T-helper 17 cell (primary cell): ENCODE measurements around the gene OSM. TPM values are rescaled to one million over a fixed set of nuclear protein-coding genes. Genes with fewer than 3 reads are reported as not detected.

Experiments
- ATAC-seq: fragments of 150-1000 bp; cut with Tn5 transposase; 2 replicates; pipeline ENCODE4 v1.10.0; 2021; ENCODE audit warnings: mild to moderate bottlenecking, moderate library complexity
- DNase-seq, 3 donors: peaks; one replicate each; pipeline versions ENCODE4 v3.0.0 to v3.0.0-alpha.2; 2020 to 2021
- H3K9me3 ChIP-seq: one replicate; pipeline ENCODE4 v1.7.0; 2013; ENCODE audit warnings: low read length, mild to moderate bottlenecking; ENCODE audit not compliant: control insufficient read depth, poor library complexity, severe bottlenecking
- H3K27ac Mint-ChIP-seq: one replicate; pipeline ENCODE4 v1.8.0; 2022; ENCODE audit warnings: mild to moderate bottlenecking, moderate library complexity, mixed read lengths
- H3K27me3 Mint-ChIP-seq: one replicate; pipeline ENCODE4 v1.8.0; 2022; ENCODE audit warnings: mixed read lengths
- H3K36me3 Mint-ChIP-seq: one replicate; pipeline ENCODE4 v1.8.0; 2022; ENCODE audit warnings: low read depth, mixed read lengths
- H3K4me1 Mint-ChIP-seq: one replicate; pipeline ENCODE4 v1.8.0; 2022; ENCODE audit warnings: mild to moderate bottlenecking, mixed read lengths
- H3K4me3 Mint-ChIP-seq: one replicate; pipeline ENCODE4 v1.8.0; 2022; ENCODE audit warnings: mild to moderate bottlenecking, moderate library complexity, mixed read lengths
- total RNA-seq, 4 donors: library from RNA in 2 of 4; stranded (reverse) in 2 of 4; gene quantifications; one replicate each; pipeline ENCODE4 v1.2.3 and lab custom pipeline; 2022 to 2026

OSM gene
- total RNA-seq, 2 donors from 2014 or later, result 29.1 to 35.2 TPM

DNA sequence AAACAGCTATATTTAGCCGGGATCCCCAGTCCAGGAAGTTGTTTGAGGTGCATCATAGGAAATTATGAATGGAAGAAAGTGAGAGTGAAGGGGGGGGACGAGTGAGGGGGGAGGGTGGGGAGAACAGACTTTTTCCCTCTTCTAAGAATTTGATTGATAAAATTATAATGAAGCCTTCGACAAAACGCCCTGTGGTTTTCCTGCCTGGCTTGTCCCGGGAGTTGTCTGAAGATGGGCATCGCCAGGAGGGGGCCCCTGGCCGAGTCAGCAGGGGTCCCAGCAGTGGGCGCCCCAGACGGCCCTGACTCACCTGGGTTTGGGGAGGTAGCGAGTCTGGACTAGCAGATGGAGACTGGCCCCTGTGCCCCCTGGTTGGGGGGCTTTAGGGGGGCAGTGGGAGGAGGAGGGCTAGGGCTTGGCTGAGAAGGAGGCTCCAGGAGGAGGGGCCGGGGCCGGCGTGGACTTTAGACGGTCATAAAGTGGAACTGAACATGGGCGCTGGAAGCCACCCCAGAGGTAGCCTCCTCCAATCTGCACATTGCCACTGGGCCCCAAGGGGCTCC, 19.8 kb downstream of the OSM start:
- H3K9me3 ChIP-seq, result no peaks in the 10 kb centered on the region
- H3K4me1 Mint-ChIP-seq, result peaks cover 44% of the 10 kb centered on the region
- peak overlapping the region; percentile 11 for H3K27ac Mint-ChIP-seq
- H3K36me3 Mint-ChIP-seq, result peaks cover 6% of the 10 kb centered on the region
- ATAC-seq (no peak), DNase-seq (no peak)
- H3K27me3 Mint-ChIP-seq, result no peaks in the 10 kb centered on the region
- peak overlapping the region; percentile 92 for H3K4me3 Mint-ChIP-seq

- Mint-ChIP-seq H3K36me3 (peaks cover 6% of the 10 kb centered on the region), H3K4me1 (peaks cover 45% of the 10 kb centered on the region), H3K27ac (peak within 1 kb of the TSS; percentile 27)
Measured at GRCh38 chr22:30245985-30246813, 20.5 kb downstream of the OSM start, which contains the start of gene LIF. LIF (minus strand) TSS chr22:30246759; CDS start chr22:30246695, 64 bp downstream.

GRCh38 chr22:30245181-30245984, 21.3 kb downstream of the OSM start:
- ATAC-seq (no peak), DNase-seq (no peak)
- peaks cover 6% of the 10 kb centered on the region for H3K36me3 Mint-ChIP-seq

More at GRCh38 chr22:30245985-30246813, 20.5 kb downstream of the OSM start, which contains the start of gene LIF:
- DNase-seq (peak; percentile 31 to 45 (median 39)), ATAC-seq (peak; percentile 83)
- no peaks in the 10 kb centered on the region for H3K9me3 ChIP-seq
- peak within 1 kb of the TSS; percentile 92 for H3K4me3 Mint-ChIP-seq
- no peaks in the 10 kb centered on the region for H3K27me3 Mint-ChIP-seq

DNA sequence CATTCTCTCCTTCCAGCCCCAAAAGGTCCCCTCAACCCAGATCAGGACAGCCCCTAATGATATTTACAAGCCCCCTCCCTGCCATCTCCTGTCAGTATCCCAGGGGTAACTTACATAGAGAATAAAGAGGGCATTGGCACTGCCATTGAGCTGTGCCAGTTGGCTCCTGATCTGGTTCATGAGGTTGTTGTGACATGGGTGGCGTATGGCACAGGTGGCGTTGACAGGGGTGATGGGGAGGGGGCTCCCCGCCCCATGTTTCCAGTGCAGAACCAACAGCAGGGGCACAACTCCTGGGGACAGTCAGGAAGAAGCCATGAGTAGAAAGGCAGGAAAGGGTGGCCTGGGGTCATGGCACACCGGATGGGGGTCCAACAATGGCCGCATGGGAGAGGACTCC, 22.0 kb downstream of the OSM start:
- no peaks in the 10 kb centered on the region for H3K9me3 ChIP-seq
- peak overlapping the region; percentile 92 for H3K4me3 Mint-ChIP-seq
- ATAC-seq, result no peak
- no peaks in the 10 kb centered on the region for H3K27me3 Mint-ChIP-seq
- peaks cover 6% of the 10 kb centered on the region for H3K36me3 Mint-ChIP-seq
- no peak for DNase-seq
- peaks cover 45% of the 10 kb centered on the region for H3K4me1 Mint-ChIP-seq
- H3K27ac Mint-ChIP-seq, result peak overlapping the region; percentile 43

More at GRCh38 chr22:30245181-30245984, 21.3 kb downstream of the OSM start:
- H3K27ac Mint-ChIP-seq, result peak overlapping the region; percentile 11
- H3K4me3 Mint-ChIP-seq, result peak overlapping the region; percentile 92
- H3K27me3 Mint-ChIP-seq, result no peaks in the 10 kb centered on the region
- peaks cover 45% of the 10 kb centered on the region for H3K4me1 Mint-ChIP-seq
- H3K9me3 ChIP-seq, result no peaks in the 10 kb centered on the region

DNA sequence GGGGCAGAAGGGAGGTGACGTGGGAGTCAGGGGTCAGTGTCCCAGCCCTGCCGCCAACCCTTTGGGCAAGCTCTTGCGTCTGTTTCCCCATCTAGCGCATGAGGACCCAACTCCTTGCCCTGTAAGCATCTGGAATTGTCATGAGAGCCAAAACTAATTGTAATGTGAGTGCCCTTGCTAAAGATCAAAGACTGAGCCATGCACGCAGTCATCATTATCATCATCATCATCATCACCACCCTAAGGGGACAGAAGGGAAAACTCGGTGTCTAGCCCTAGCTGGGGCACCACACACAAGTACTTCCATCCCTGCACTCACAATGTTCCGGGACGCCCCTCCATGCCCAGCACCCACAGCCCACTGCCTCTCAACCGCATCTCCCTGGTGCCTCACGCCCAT, 22.6 kb downstream of the OSM start:
- H3K4me1 Mint-ChIP-seq, result peaks cover 45% of the 10 kb centered on the region
- no peak for ATAC-seq
- peaks cover 6% of the 10 kb centered on the region for H3K36me3 Mint-ChIP-seq
- H3K4me3 Mint-ChIP-seq, result peak overlapping the region; percentile 92
- no peak for DNase-seq
- H3K9me3 ChIP-seq, result no peaks in the 10 kb centered on the region
- H3K27ac Mint-ChIP-seq, result peak overlapping the region; percentile 43
- H3K27me3 Mint-ChIP-seq, result no peaks in the 10 kb centered on the region

DNA sequence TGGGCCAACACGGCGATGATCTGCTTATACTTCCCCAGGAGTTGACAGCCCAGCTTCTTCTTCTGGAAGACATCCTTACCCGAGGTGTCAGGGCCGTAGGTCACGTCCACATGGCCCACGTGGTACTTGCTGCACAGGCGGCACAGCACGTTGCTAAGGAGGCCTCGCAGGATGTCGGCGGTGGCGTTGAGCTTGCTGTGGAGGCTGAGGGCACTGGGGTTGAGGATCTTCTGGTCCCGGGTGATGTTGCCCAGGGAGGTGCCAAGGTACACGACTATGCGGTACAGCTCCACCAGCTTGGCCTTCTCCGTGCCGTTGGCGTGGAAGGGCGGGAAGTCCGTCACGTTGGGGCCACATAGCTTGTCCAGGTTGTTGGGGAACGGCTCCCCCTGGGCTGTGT, 23.0 kb downstream of the OSM start:
- Mint-ChIP-seq H3K27me3 (no peaks in the 10 kb centered on the region), H3K4me1 (peaks cover 44% of the 10 kb centered on the region), H3K36me3 (peaks cover 6% of the 10 kb centered on the region), H3K27ac (no peak overlapping the region), H3K4me3 (peak overlapping the region; percentile 92)
- DNase-seq (no peak), ATAC-seq (peak; percentile 48)
- no peaks in the 10 kb centered on the region for H3K9me3 ChIP-seq

- Mint-ChIP-seq H3K27me3 (no peaks in the 10 kb centered on the region), H3K4me1 (peaks cover 35% of the 10 kb centered on the region), H3K36me3 (peaks cover 2% of the 10 kb centered on the region), H3K4me3 (no peak overlapping the region), H3K27ac (peak overlapping the region; percentile 3)
- H3K9me3 ChIP-seq, result no peaks in the 10 kb centered on the region
- ATAC-seq (no peak), DNase-seq (no peak)
Measured at GRCh38 chr22:30241576-30242371, 24.9 kb downstream of the OSM start.

GRCh38 chr22:30240541-30241417, 25.9 kb downstream of the OSM start:
- peaks cover 31% of the 10 kb centered on the region for H3K4me1 Mint-ChIP-seq
- peaks cover 2% of the 10 kb centered on the region for H3K36me3 Mint-ChIP-seq
- no peak overlapping the region for H3K4me3 Mint-ChIP-seq
- ATAC-seq (no peak), DNase-seq (no peak)
- no peaks in the 10 kb centered on the region for H3K27me3 Mint-ChIP-seq
- peak overlapping the region; percentile 3 for H3K27ac Mint-ChIP-seq
- no peaks in the 10 kb centered on the region for H3K9me3 ChIP-seq

- DNase-seq (no peak), ATAC-seq (no peak)
- Mint-ChIP-seq H3K27ac (no peak overlapping the region), H3K4me3 (no peak overlapping the region), H3K4me1 (peaks cover 25% of the 10 kb centered on the region), H3K36me3 (no peaks in the 10 kb centered on the region), H3K27me3 (no peaks in the 10 kb centered on the region)
- H3K9me3 ChIP-seq, result no peaks in the 10 kb centered on the region
Measured at GRCh38 chr22:30239488-30240405, 26.9 kb downstream of the OSM start.

DNA sequence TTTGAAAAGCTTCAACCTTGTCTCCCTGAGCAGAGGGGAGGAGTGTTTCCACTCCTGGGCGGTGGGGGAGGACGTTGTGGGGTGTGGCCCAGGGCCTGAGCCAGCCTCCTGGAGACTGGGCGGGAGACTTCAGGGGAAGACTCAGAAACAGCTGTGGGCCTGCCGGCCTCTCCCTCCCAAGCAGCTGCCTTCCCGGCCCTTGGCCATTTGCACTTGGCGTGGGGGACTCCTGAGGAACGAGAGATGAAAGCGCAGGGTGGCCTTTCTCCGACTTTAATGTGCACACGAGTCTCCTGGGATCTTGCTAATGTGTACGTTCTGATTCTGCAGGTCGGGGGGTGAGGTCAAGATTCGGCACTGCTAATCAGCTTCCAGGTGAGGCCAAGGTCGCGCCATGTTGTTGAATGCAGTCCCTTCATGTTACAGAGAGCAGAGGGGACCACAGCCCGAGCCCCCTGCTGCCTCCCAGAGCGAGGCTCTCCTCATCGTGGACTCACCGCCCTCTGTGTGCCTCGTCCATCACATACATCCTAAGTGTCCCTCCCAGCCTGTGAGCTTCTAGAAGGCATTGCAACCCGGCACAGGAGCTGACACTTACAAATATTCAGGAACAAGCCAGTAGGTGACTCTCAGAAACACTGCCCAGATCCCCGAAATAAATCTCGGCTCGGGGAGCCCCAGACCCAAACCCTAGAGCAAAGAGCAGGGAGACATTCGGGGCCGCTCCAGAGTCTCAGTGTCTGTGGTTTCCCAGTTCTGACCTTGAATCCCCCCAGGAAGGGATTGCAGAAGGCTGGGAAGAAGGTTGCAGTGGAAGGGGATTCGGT, 27.8 kb downstream of the OSM start:
- H3K36me3 Mint-ChIP-seq, result no peaks in the 10 kb centered on the region
- H3K4me3 Mint-ChIP-seq, result no peak overlapping the region
- DNase-seq, result no peak
- no peaks in the 10 kb centered on the region for H3K9me3 ChIP-seq
- H3K4me1 Mint-ChIP-seq, result peaks cover 17% of the 10 kb centered on the region
- no peak for ATAC-seq
- no peak overlapping the region for H3K27ac Mint-ChIP-seq
- H3K27me3 Mint-ChIP-seq, result no peaks in the 10 kb centered on the region
